Parathyroid adenoma (tissue), 2 donors: ENCODE data around the gene ARHGAP15.

Source experiments
- H2AFZ ChIP-seq: fragments of 300-600 bp; sonication (generic); one replicate; pipeline ENCODE4 v1.7.0; 2017; ENCODE audit warnings: antibody characterized with exemption, mild to moderate bottlenecking
- H3K27ac ChIP-seq: fragments of 300-600 bp; sonication (generic); one replicate; pipeline ENCODE4 v1.7.0; 2017
- H3K27me3 ChIP-seq: fragments of 300-600 bp; sonication (generic); one replicate; pipeline ENCODE4 v1.7.0; 2017; ENCODE audit warnings: low read length; ENCODE audit not compliant: control insufficient read depth, insufficient read depth
- H3K36me3 ChIP-seq: fragments of 300-600 bp; sonication (generic); one replicate; pipeline ENCODE4 v1.7.0; 2017; ENCODE audit warnings: low read length; ENCODE audit not compliant: control insufficient read depth, insufficient read depth
- H3K4me1 ChIP-seq: fragments of 300-600 bp; sonication (generic); one replicate; pipeline ENCODE4 v1.7.0; 2017; ENCODE audit warnings: control low read depth
- H3K4me2 ChIP-seq: fragments of 300-600 bp; sonication (generic); one replicate; pipeline ENCODE4 v1.7.0; 2017; ENCODE audit warnings: low read length
- H3K4me3 ChIP-seq: fragments of 300-600 bp; sonication (generic); one replicate; pipeline ENCODE4 v1.7.0; 2017; ENCODE audit warnings: low read depth, low read length
- H3K79me2 ChIP-seq: fragments of 300-600 bp; sonication (generic); one replicate; pipeline ENCODE4 v1.7.0; 2017; ENCODE audit warnings: control low read depth
- H3K9ac ChIP-seq: fragments of 300-600 bp; sonication (generic); one replicate; pipeline ENCODE4 v1.7.0; 2017; ENCODE audit warnings: mild to moderate bottlenecking
- H3K9me3 ChIP-seq: fragments of 300-600 bp; sonication (generic); one replicate; pipeline ENCODE4 v1.7.0; 2017; ENCODE audit warnings: low read length; ENCODE audit not compliant: control insufficient read depth
- TF ChIP-seq, protein P1 (sequence below): fragments of 300-600 bp; sonication (generic); IDR thresholded peaks from one replicate; pipeline ENCODE4 v1.7.0; 2017; ENCODE audit warnings: antibody characterized with exemption, mild to moderate bottlenecking
- donor health status: primary hyperparathyroidism.

ARHGAP15 gene

GRCh38 chr2:143192716-143193115 lies 63.5 kb downstream of the ARHGAP15 start:
- Histone ChIP-seq H3K9ac (no peak overlapping the region), H3K36me3 (no peaks in the 10 kb centered on the region), H3K4me2 (no peak overlapping the region), H3K4me1 (no peaks in the 10 kb centered on the region), H2AFZ (no peak overlapping the region), H3K9me3 (no peaks in the 10 kb centered on the region), H3K79me2 (no peaks in the 10 kb centered on the region), H3K27me3 (no peaks in the 10 kb centered on the region), H3K27ac (no peak overlapping the region), H3K4me3 (no peak overlapping the region)
- TF ChIP-seq, protein P1, sequence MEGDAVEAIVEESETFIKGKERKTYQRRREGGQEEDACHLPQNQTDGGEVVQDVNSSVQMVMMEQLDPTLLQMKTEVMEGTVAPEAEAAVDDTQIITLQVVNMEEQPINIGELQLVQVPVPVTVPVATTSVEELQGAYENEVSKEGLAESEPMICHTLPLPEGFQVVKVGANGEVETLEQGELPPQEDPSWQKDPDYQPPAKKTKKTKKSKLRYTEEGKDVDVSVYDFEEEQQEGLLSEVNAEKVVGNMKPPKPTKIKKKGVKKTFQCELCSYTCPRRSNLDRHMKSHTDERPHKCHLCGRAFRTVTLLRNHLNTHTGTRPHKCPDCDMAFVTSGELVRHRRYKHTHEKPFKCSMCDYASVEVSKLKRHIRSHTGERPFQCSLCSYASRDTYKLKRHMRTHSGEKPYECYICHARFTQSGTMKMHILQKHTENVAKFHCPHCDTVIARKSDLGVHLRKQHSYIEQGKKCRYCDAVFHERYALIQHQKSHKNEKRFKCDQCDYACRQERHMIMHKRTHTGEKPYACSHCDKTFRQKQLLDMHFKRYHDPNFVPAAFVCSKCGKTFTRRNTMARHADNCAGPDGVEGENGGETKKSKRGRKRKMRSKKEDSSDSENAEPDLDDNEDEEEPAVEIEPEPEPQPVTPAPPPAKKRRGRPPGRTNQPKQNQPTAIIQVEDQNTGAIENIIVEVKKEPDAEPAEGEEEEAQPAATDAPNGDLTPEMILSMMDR: no peak

DNA sequence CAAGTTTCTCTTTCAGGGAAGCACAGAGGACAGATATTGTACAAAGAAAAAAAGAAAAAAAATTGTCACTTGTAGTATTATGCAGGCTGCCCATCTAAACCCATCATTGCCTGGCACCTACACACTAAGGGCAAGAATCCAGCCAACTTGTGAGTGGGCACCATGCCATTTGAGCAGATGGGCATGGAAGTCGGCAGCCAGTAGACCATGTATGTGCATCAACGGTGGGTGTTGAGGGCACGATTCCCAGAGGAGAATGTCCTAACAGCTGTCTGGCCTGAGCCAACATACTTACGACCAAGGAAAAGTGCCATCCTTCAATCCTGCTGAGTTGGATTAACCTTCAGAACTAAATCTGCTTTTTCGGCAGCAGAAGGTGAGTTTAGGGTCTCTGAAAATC lies 63.9 kb downstream of the ARHGAP15 start:
- Histone ChIP-seq H3K27me3 (no peaks in the 10 kb centered on the region), H3K9me3 (no peaks in the 10 kb centered on the region), H3K4me3 (no peak overlapping the region), H3K9ac (no peak overlapping the region), H3K79me2 (no peaks in the 10 kb centered on the region), H3K4me2 (no peak overlapping the region), H2AFZ (no peak overlapping the region), H3K36me3 (no peaks in the 10 kb centered on the region), H3K27ac (no peak overlapping the region), H3K4me1 (no peaks in the 10 kb centered on the region)
- TF ChIP-seq, protein P1: no peak

DNA sequence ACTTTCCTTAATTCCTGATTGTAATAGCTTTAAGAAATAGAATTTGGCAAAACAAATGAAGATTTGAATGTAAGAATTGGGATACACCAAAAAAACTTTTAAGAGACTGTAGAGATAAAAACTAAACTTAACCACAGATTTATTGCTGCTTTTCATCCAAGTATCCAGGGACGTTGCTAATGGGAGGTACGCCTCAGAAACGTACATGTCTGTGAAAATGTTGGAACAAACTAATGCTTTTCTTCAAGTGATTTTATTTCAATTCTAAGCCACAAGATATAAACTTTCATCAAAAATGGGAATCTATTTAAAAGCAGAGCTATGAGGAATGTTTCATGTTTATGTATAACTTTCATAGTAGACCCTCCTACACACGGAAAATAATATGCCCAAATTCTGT lies 66.3 kb downstream of the ARHGAP15 start:
- no peaks in the 10 kb centered on the region for H3K36me3 ChIP-seq
- no peaks in the 10 kb centered on the region for H3K27me3 ChIP-seq

DNA sequence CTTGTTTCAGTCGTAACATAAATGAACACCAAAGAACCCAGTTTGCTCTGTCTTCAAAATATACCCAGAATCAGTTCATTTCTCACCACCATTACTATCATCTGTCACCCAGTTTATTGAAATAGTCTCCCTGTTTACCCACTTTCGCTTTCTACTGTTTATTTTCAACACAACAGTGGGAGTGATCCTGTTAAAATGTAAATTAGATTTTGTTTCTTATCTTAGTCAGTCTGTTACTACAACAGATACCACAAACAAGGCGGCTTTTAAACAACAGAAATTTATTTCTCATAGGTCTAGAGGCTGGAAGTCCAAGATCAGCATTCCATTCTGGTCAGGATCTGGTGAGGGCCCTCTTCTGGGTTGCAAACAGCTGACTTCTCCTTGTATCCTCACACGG lies 74.8 kb downstream of the ARHGAP15 start:
- H3K36me3 ChIP-seq: no peaks in the 10 kb centered on the region
- H3K9me3 ChIP-seq: no peaks in the 10 kb centered on the region
- no peak overlapping the region for H3K4me3 ChIP-seq
- TF ChIP-seq, protein P1: no peak
- no peak overlapping the region for H3K9ac ChIP-seq
- no peak overlapping the region for H3K27ac ChIP-seq
- H2AFZ ChIP-seq: no peak overlapping the region
- no peaks in the 10 kb centered on the region for H3K79me2 ChIP-seq
- no peak overlapping the region for H3K4me2 ChIP-seq
- no peaks in the 10 kb centered on the region for H3K27me3 ChIP-seq
- no peaks in the 10 kb centered on the region for H3K4me1 ChIP-seq

More for the DNA sequence above, 66.3 kb downstream of the ARHGAP15 start:
- H3K4me3 ChIP-seq: no peak overlapping the region
- no peak overlapping the region for H3K9ac ChIP-seq
- H3K79me2 ChIP-seq: no peaks in the 10 kb centered on the region
- H3K27ac ChIP-seq: no peak overlapping the region
- H2AFZ ChIP-seq: no peak overlapping the region
- H3K4me1 ChIP-seq: no peaks in the 10 kb centered on the region
- no peak overlapping the region for H3K4me2 ChIP-seq
- TF ChIP-seq, protein P1: no peak
- no peaks in the 10 kb centered on the region for H3K9me3 ChIP-seq

DNA sequence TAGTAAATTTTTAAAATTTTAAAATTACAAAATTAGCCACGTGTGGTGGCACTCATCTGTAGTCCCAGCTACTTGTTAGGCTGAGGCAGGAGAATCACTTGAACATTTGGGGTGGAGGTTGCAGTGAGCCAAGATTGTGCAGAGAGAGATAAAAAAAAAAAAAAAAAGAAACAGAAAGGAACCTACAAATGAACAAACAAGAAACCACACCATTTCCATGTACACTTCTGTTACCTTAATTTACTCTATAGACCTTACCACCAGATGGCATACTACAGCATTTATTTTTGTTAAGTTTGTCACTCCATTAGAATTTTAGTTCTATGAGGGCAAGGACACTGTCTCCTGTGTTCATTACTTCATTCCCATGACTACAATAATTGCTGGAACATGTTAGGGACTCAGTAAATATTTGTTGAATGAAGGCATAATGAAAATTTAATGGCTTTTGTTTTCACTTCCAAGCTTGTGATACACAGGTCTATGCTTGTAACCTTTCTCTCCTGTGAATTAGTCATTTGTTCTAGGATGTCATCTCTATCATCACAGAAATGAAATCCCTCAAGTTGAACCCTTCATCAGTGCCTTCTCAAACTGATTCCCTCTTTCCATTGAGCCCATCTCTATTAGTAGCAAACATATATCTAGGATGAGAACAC lies 76.0 kb downstream of the ARHGAP15 start:
- Histone ChIP-seq H3K4me2 (no peak overlapping the region), H3K79me2 (no peaks in the 10 kb centered on the region), H3K4me1 (no peaks in the 10 kb centered on the region), H3K9ac (no peak overlapping the region), H3K36me3 (no peaks in the 10 kb centered on the region), H3K27ac (no peak overlapping the region), H3K4me3 (no peak overlapping the region), H3K9me3 (no peaks in the 10 kb centered on the region), H2AFZ (no peak overlapping the region), H3K27me3 (no peaks in the 10 kb centered on the region)
- TF ChIP-seq, protein P1: no peak
